ENCODE data around the gene MORN1.

MORN1 gene

DNA sequence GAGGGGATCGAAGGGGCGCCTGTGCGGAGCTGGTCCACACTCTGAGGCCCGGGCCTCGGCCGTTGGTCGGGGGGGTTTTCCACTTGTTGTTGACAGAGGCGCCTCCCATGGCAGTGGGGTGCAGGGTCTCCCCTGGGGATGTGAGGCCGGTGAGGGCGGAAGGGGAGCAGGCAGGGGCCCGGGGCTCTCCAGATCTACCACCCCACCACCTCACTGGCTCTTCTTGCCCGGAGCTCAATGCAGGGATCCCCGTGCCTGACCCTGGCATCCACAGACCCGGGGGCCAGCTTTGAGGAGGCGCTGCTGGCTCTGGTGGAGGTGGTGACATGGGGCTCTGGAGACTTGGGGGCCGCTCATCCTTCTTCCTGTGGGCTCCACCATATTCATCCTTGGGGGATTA is 28.1 kb upstream of the MORN1 start:
- Histone ChIP-seq H3K4me3 (ENCODE audit: low read depth in 1 of 2, low read length in 1 of 2) (no peak overlapping the region), H3K4me1 (ENCODE audit: control insufficient read depth in 1 of 2, insufficient read depth in 1 of 2, low read depth in 1 of 2, low read length in 1 of 2) (peaks cover 3 to 9% of the 10 kb centered on the region in 2 experiments), H3K27me3 (peaks cover 56% of the 10 kb centered on the region), H3K36me3 (no peaks in the 10 kb centered on the region), H3K9me3 (no peaks in the 10 kb centered on the region), H3K27ac (no peak overlapping the region)
- TF ChIP-seq, protein P1, sequence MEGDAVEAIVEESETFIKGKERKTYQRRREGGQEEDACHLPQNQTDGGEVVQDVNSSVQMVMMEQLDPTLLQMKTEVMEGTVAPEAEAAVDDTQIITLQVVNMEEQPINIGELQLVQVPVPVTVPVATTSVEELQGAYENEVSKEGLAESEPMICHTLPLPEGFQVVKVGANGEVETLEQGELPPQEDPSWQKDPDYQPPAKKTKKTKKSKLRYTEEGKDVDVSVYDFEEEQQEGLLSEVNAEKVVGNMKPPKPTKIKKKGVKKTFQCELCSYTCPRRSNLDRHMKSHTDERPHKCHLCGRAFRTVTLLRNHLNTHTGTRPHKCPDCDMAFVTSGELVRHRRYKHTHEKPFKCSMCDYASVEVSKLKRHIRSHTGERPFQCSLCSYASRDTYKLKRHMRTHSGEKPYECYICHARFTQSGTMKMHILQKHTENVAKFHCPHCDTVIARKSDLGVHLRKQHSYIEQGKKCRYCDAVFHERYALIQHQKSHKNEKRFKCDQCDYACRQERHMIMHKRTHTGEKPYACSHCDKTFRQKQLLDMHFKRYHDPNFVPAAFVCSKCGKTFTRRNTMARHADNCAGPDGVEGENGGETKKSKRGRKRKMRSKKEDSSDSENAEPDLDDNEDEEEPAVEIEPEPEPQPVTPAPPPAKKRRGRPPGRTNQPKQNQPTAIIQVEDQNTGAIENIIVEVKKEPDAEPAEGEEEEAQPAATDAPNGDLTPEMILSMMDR (IDR thresholded peaks at IDR 0.05): no peak

DNA sequence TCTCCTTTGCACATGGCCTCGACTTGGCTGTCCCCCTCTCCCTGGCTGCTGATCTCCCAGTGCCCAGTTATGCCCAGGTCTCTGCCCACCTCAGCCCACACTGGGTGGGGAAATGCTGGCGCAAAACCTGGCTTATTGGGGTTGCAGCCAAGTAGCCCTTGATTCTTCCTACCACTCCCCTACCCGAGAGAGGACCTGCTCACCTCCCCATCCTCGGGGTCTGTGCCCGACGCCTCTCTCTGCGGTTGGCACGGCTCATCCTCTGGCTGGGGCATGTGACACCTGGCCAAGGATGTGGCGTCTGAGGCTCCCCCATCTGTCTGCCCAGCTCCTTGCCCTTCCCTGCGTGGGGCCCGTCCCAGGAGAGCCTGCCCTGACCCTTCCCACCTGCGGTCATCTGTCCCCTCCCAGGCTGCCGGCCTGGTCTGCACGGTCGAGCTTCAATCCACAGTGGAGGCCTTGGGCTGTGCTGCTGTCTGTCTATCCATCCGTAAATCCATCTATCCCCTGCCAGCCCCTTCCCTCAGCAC is 27.5 kb upstream of the MORN1 start:
- Histone ChIP-seq H3K27ac (no peak overlapping the region), H3K4me3 (ENCODE audit: low read depth in 1 of 2, low read length in 1 of 2) (no peak overlapping the region), H3K36me3 (no peaks in the 10 kb centered on the region), H3K9me3 (no peaks in the 10 kb centered on the region), H3K4me1 (ENCODE audit: control insufficient read depth in 1 of 2, insufficient read depth in 1 of 2, low read depth in 1 of 2, low read length in 1 of 2) (peaks cover 8 to 15% of the 10 kb centered on the region in 2 experiments), H3K27me3 (peaks cover 59% of the 10 kb centered on the region)
- TF ChIP-seq, protein P1 (IDR thresholded peaks at IDR 0.05): no peak

DNA sequence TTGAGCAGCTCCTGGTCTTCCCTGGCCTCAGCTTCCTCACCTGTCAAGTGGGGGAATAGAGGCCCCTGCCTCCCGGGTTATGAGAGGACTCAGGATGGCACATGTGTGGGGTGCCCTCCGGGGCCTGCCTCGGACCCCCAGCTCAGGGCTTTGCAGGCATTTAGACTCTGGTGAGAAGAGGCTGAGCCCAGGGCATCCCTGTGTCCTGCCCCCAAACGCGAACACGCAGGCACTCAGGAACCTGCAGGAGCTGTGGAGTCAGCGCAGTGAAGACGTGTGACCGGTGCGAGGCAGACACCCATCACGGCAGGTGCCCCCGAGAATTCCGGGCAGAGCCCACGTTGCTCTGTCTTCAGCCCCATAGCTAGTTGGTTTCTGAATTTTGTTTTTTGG is 26.5 kb upstream of the MORN1 start:
- no peak overlapping the region for H3K4me3 ChIP-seq (ENCODE audit: low read depth in 1 of 2, low read length in 1 of 2)
- H3K27me3 ChIP-seq: peaks cover 51% of the 10 kb centered on the region
- H3K9me3 ChIP-seq: no peaks in the 10 kb centered on the region
- no peak overlapping the region for H3K27ac ChIP-seq
- peaks cover 19 to 25% of the 10 kb centered on the region in 2 experiments for H3K4me1 ChIP-seq (ENCODE audit: control insufficient read depth in 1 of 2, insufficient read depth in 1 of 2, low read depth in 1 of 2, low read length in 1 of 2)
- no peaks in the 10 kb centered on the region for H3K36me3 ChIP-seq
- TF ChIP-seq, protein P1 (IDR thresholded peaks at IDR 0.05): no peak

DNA sequence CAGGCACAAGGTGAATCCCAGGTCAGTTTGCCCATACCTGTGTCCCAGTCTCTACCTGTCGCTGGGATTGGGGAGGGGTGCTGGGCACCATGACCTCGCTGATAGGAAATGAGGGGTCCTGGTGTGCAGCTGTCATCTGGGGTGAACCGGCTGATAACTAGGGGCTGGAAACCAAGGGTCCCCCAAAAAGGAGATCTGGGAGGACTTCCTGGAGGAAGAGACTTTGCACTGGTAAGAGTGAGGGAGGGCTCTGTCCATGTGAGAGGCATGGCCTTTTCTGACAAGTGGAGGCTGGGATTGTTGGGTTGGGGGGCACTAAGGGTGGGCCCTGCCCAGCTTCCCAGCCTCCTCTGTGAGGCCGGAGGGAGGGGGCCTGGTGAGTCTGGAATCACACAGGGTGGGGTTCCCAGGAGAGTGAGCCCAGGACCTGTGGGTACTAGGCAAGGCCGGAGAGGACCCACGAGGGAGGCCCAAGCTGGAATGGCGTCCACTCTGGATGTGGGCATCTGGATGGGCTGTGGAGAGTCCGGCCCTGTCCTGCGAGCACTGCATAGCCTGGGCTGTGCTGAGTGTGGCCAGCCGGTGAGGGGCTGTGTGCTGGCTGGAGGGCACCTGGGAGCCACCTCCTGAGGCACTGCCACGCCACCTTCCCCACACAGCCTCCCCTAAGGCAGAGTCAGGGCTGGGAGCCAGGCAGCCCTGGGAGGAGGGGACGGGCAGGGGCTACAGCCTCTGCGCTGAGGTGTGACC is 25.9 kb upstream of the MORN1 start:
- H3K9me3 ChIP-seq: no peaks in the 10 kb centered on the region
- no peaks in the 10 kb centered on the region for H3K36me3 ChIP-seq
- H3K27ac ChIP-seq: no peak overlapping the region
- H3K4me1 ChIP-seq (ENCODE audit: control insufficient read depth in 1 of 2, insufficient read depth in 1 of 2, low read depth in 1 of 2, low read length in 1 of 2): peaks cover 19 to 28% of the 10 kb centered on the region in 2 experiments
- H3K4me3 ChIP-seq (ENCODE audit: low read depth in 1 of 2, low read length in 1 of 2): no peak overlapping the region
- H3K27me3 ChIP-seq: peaks cover 51% of the 10 kb centered on the region
- TF ChIP-seq, protein P1 (IDR thresholded peaks at IDR 0.05): no peak

DNA sequence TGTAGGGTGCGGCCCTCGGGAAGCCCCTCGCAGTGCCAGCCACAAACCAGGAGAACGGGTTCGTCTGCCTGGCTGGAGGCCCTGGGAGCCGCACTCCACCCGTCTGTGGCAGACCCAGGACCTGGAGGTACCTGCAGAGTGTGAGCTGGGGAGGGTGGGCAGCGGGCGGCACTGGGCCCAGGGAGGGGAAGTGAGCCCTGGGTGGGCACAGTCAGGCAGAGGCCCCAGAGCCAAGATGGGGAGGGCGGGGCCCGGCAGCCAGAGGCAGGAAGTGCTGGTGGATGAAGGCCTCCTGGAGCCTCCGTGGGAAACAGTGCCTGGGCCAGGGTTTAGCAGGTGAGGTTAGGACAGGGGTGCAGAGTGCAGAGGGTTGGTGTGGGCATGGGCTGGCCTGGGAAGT is 25.0 kb upstream of the MORN1 start:
- Histone ChIP-seq H3K4me1 (ENCODE audit: control insufficient read depth in 1 of 2, insufficient read depth in 1 of 2, low read depth in 1 of 2, low read length in 1 of 2) (peaks cover 26 to 36% of the 10 kb centered on the region in 2 experiments), H3K36me3 (no peaks in the 10 kb centered on the region), H3K27ac (no peak overlapping the region), H3K9me3 (no peaks in the 10 kb centered on the region), H3K27me3 (peaks cover 51% of the 10 kb centered on the region), H3K4me3 (ENCODE audit: low read depth in 1 of 2, low read length in 1 of 2) (no peak overlapping the region)
- TF ChIP-seq, protein P1 (IDR thresholded peaks at IDR 0.05): no peak
